Loucy (cell line): ENCODE data around the gene KLHL24.

Source experiments
- EZH2phosphoT487 ChIP-seq: fragments of 200-600 bp; IDR thresholded peaks from 2 replicates; pipeline ENCODE4 v1.6.1; 2018; ENCODE audit warnings: antibody characterized with exemption, mild to moderate bottlenecking, moderate library complexity, borderline replicate concordance
- TF ChIP-seq, protein P1 (sequence below): fragments of 200-600 bp; sonication (generic); conservative IDR thresholded peaks from 2 replicates; pipeline ENCODE4 v1.5.1; 2014; ENCODE audit warnings: mild to moderate bottlenecking, antibody characterized with exemption, low read length

GRCh38 chr3:183701744-183702143 lies 66.3 kb downstream of the KLHL24 start:
- TF ChIP-seq EZH2phosphoT487, result no peak
- TF ChIP-seq, protein P1, sequence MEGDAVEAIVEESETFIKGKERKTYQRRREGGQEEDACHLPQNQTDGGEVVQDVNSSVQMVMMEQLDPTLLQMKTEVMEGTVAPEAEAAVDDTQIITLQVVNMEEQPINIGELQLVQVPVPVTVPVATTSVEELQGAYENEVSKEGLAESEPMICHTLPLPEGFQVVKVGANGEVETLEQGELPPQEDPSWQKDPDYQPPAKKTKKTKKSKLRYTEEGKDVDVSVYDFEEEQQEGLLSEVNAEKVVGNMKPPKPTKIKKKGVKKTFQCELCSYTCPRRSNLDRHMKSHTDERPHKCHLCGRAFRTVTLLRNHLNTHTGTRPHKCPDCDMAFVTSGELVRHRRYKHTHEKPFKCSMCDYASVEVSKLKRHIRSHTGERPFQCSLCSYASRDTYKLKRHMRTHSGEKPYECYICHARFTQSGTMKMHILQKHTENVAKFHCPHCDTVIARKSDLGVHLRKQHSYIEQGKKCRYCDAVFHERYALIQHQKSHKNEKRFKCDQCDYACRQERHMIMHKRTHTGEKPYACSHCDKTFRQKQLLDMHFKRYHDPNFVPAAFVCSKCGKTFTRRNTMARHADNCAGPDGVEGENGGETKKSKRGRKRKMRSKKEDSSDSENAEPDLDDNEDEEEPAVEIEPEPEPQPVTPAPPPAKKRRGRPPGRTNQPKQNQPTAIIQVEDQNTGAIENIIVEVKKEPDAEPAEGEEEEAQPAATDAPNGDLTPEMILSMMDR, result no peak
